Karpas-422 (cell line): ENCODE data around the gene KIRREL1. TPM values are rescaled to one million over a fixed set of nuclear protein-coding genes. Genes with fewer than 3 reads are reported as not detected.

Experiments used
- total RNA-seq: library from RNA; depleted of rRNA; stranded (reverse); fragments of >200 nt; shearing (Covaris generic); gene quantifications from 2 replicates; pipeline ENCODE4 v1.2.3, GENCODE V29; 2014; ENCODE audit warnings: low replicate concordance; rRNA removed

Gene KIRREL1
- total RNA-seq, 1 experiment from 2014 or later, result not detected

Other genes starting within 250 kb of the KIRREL1 start
- 136 and 168 TPM in 2 replicates for gene FCRL2, start 216.5 kb upstream of the KIRREL1 start, total RNA-seq
- gene FCRL1, start 173.5 kb upstream of the KIRREL1 start, total RNA-seq, result 109 and 232 TPM in 2 replicates
- gene CD5L, start 151.8 kb upstream of the KIRREL1 start, total RNA-seq, result 0.43 and 2.0 TPM in 2 replicates
- 7.1 and 7.2 TPM in 2 replicates for gene CD1D, start 187.2 kb downstream of the KIRREL1 start, total RNA-seq